Activated CD8-positive, alpha-beta T cell treated with anti-CD3 and anti-CD28 coated beads for 36 hours (primary cell): ENCODE results near the gene RPH3AL. TPM values are rescaled to one million over a fixed set of nuclear protein-coding genes. Genes with fewer than 3 reads are reported as not detected.

Source experiments
- ATAC-seq: fragments of 200-7000 bp; cut with Tn5 transposase; one replicate; pipeline ENCODE4 v1.10.0; 2021; ENCODE audit warnings: mild to moderate bottlenecking, moderate library complexity
- CTCF ChIA-PET: fragments of 350-600 bp; sonication (Branson Sonifier 250); formaldehyde crosslinking; loops from one replicate; lab custom pipeline; 2021; ENCODE audit warnings: antibody characterized with exemption; lab: Charles Lee
- POLR2A ChIA-PET: fragments of 350-600 bp; sonication (Branson Sonifier 250); formaldehyde crosslinking; loops from one replicate; lab custom pipeline; 2021; ENCODE audit warnings: antibody characterized with exemption; lab: Charles Lee
- DNase-seq: peaks from one replicate; pipeline ENCODE4 v3.0.0-alpha.2; 2020
- H3K27ac Mint-ChIP-seq: one replicate; pipeline ENCODE4 v1.8.0; 2021; ENCODE audit warnings: mild to moderate bottlenecking, mixed read lengths
- H3K27me3 Mint-ChIP-seq: one replicate; pipeline ENCODE4 v1.8.0; 2021; ENCODE audit warnings: mixed read lengths
- H3K36me3 Mint-ChIP-seq: one replicate; pipeline ENCODE4 v1.8.0; 2021; ENCODE audit warnings: low read depth, mixed read lengths
- H3K4me1 Mint-ChIP-seq: one replicate; pipeline ENCODE4 v1.8.0; 2021; ENCODE audit warnings: low read depth, mixed read lengths
- H3K4me3 Mint-ChIP-seq: one replicate; pipeline ENCODE4 v1.8.0; 2021; ENCODE audit warnings: mild to moderate bottlenecking, moderate library complexity, mixed read lengths
- H3K9me3 Mint-ChIP-seq: one replicate; pipeline ENCODE4 v1.8.0; 2021; ENCODE audit warnings: mixed read lengths
- intact Hi-C: fragments of 100-400 bp; cut with micrococcal nuclease; formaldehyde crosslinking; loops from one replicate; pipeline ENCODE4 v1.10.0; 2022
- total RNA-seq, 2 experiments: library from RNA; stranded (reverse); gene quantifications; one replicate each; pipeline ENCODE4 v1.2.3, GENCODE V29; 2021
- TF ChIP-seq, protein P1 (sequence below): fragments of 200-600 bp; IDR thresholded peaks from one replicate; pipeline ENCODE4 v1.8.0; 2022; ENCODE audit warnings: antibody characterized with exemption, mild to moderate bottlenecking

The RPH3AL gene
- total RNA-seq, 2 experiments from 2014 or later, result 0.72 to 1.1 TPM

DNA sequence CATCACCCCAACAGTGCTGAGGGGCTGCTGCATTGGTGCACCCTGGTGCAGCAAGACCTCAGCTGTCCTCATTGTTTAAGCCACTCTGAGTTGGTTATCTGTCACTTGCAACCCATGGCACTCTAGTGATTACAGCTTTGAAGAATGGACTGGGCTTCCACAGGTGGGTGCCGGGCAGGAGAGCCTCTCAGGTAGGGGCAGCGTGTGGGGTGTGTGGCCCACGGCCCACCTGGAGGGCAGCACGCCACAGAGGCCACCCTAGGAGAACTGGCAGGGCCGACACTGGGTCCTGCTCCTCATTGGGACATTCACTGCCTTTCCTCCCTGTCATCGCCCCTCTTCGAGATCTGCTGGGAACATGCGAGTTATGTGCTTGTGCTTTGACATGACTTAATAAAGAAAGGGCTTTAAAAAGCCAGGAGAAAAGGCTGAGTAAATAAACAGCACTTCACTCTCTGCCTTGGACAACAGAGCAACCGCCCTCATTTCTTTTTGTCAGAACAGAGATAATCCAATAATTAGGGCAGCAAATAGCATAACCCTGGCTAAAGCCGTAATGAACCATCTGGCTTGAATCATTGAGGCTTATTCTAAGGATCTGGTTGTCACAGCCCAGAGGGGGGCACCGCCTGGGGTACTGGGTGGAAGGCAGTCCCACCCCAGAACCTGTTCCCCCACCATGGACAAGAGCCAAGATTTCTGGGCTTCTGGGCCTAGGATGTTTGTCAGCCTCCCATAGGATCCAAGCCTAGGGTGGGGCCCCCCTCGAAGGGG is 174.1 kb downstream of the RPH3AL start:
- DNase-seq, result no peak
- ChIA-PET POLR2A (no interaction called here), CTCF (no interaction called here)
- Mint-ChIP-seq H3K4me1 (no peaks in the 10 kb centered on the region), H3K9me3 (no peaks in the 10 kb centered on the region), H3K36me3 (no peaks in the 10 kb centered on the region), H3K27ac (no peak overlapping the region), H3K27me3 (peaks cover 23% of the 10 kb centered on the region), H3K4me3 (no peak overlapping the region)
- intact Hi-C loops, result no loop called here
- ATAC-seq, result no peak
- TF ChIP-seq, protein P1, sequence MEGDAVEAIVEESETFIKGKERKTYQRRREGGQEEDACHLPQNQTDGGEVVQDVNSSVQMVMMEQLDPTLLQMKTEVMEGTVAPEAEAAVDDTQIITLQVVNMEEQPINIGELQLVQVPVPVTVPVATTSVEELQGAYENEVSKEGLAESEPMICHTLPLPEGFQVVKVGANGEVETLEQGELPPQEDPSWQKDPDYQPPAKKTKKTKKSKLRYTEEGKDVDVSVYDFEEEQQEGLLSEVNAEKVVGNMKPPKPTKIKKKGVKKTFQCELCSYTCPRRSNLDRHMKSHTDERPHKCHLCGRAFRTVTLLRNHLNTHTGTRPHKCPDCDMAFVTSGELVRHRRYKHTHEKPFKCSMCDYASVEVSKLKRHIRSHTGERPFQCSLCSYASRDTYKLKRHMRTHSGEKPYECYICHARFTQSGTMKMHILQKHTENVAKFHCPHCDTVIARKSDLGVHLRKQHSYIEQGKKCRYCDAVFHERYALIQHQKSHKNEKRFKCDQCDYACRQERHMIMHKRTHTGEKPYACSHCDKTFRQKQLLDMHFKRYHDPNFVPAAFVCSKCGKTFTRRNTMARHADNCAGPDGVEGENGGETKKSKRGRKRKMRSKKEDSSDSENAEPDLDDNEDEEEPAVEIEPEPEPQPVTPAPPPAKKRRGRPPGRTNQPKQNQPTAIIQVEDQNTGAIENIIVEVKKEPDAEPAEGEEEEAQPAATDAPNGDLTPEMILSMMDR, result no peak

DNA sequence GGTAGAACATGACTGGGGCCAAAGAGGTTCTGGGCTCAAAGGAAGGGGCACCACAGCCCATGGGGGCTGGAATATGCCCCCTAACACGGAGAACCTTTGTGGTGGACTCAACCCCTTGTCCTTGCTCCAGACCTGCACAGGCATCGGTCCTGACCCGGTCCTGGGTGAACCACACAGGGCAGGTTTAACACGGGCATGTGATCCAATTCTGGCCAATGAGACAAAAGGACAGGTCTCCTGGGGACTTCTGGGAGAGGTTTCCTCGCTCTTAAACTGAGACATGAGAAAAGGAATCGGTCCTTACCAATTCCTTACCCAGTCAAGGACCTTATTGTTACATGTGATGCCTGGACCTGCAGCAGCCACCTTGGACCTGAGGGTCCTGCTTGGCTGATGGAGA is 174.8 kb downstream of the RPH3AL start:
- Mint-ChIP-seq H3K4me3 (no peak overlapping the region), H3K27ac (no peak overlapping the region)

DNA sequence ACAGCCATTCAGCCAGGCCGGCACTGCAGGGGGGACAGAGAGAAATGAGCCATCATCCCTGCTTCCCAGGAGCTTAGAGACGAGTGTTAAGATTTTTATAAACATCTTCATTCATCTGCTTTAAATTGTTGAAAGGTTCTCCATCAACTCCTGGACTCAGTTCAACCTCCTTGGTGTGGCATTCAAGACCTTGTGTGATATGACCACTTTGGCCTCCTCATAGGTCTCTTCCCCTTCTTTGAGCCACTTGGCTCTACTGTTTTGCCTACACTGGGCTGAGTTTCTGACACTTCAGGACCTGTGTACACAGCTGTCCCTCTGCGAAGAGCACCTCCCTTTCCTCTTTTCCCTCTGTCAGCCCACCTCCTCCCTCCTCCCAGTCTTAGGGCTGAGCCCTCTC is 175.5 kb downstream of the RPH3AL start:
- DNase-seq (no peak), ATAC-seq (no peak)
- CTCF ChIA-PET, result no interaction called here
- Mint-ChIP-seq H3K36me3 (no peaks in the 10 kb centered on the region), H3K9me3 (no peaks in the 10 kb centered on the region), H3K4me3 (no peak overlapping the region), H3K4me1 (no peaks in the 10 kb centered on the region), H3K27ac (no peak overlapping the region), H3K27me3 (peaks cover 13% of the 10 kb centered on the region)
- intact Hi-C loops, result no loop called here
- POLR2A ChIA-PET, result no interaction called here
- TF ChIP-seq, protein P1, result no peak

More for the DNA sequence above, 174.8 kb downstream of the RPH3AL start:
- TF ChIP-seq, protein P1, result no peak
- CTCF ChIA-PET, result no interaction called here
- Mint-ChIP-seq H3K4me1 (no peaks in the 10 kb centered on the region), H3K36me3 (no peaks in the 10 kb centered on the region), H3K27me3 (peaks cover 18% of the 10 kb centered on the region), H3K9me3 (no peaks in the 10 kb centered on the region)
- intact Hi-C loops, result no loop called here
- POLR2A ChIA-PET, result no interaction called here
- DNase-seq, result no peak
- no peak for ATAC-seq

DNA sequence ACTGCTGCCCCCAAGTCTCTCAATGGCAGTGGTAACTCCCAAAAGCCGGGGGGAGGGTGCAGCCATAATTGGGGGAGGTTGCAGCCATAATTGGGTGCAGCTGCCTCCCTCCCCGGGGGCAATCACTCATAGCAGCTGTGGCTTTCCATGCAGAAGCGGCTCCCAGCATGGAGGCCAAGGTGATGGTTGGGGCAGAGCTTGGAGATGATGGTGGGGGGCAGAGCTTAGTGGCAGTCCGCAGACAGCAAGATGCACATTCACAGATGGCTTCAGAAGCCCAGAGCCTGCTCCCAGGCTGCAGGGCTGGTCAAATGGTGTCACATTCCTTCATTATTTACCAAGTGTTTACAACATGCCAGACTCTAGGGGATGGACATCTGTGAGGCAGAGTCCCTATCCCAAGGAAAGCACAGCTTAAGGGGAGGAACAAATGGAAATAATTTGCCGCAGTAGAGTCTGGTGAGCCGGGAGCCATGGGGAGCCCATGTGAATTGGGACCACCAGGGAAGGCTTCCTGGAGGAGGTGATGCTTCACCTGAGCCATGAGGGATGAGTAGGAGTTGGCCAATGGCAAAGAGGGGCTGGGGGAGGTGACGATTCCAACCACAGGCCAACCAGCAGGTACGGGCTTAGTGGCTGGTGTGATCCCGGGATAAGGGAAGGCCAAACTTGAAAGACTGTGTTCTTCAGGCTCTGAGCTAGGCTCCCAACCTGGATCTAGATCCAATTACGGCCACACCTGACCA is 179.3 kb downstream of the RPH3AL start:
- Mint-ChIP-seq H3K27me3 (peaks cover 6% of the 10 kb centered on the region), H3K4me1 (no peaks in the 10 kb centered on the region), H3K9me3 (no peaks in the 10 kb centered on the region), H3K27ac (no peak overlapping the region), H3K4me3 (no peak overlapping the region), H3K36me3 (no peaks in the 10 kb centered on the region)
- TF ChIP-seq, protein P1, result no peak
- DNase-seq (no peak), ATAC-seq (no peak)
- intact Hi-C loops, result no loop called here
- ChIA-PET CTCF (no interaction called here), POLR2A (interaction anchor here (0.5 kb wide), 1 partner anchor 19 kb away, joined by 3 read pairs; no protein-coding TSS in a partner anchor)

DNA sequence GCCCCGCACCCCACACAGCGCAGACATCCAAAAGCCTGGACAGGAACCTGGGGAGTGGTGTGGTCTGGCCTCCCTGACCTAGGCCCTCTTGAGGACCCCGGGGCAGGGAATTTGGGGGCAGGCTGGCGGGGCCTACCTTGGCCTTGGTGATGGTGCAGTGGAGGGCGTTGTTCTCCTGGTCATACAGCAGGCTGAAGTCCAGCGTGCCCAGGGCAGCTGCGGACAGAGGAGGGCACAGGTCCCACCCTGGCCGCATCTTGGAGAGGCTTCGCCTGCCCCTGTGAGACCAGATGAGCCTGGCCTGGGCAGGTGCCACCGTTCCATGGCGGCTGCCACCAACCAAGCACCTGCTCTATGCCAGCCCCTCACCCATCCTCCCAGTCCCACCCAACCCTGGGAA is 180.2 kb downstream of the RPH3AL start:
- peaks cover 2% of the 10 kb centered on the region for H3K27me3 Mint-ChIP-seq
- ChIA-PET CTCF (no interaction called here), POLR2A (no interaction called here)
- no peaks in the 10 kb centered on the region for H3K9me3 Mint-ChIP-seq
- TF ChIP-seq, protein P1, result no peak
- no peak for DNase-seq
- H3K4me1 Mint-ChIP-seq, result no peaks in the 10 kb centered on the region
- no peak for ATAC-seq
- H3K36me3 Mint-ChIP-seq, result no peaks in the 10 kb centered on the region
- H3K4me3 Mint-ChIP-seq, result no peak overlapping the region
- intact Hi-C loops, result no loop called here
- H3K27ac Mint-ChIP-seq, result no peak overlapping the region
